Osteoblast (primary cell): ENCODE data around the gene UBE2K. TPM values are rescaled to one million over a fixed set of nuclear protein-coding genes. Genes with fewer than 3 reads are reported as not detected.
"Not testable (repeated sequence)": the region's sequence is repeated elsewhere in the genome, so short reads cannot be mapped to it uniquely, and the experiment has no call there.

ENCODE experiments used
- DNase-seq: peaks from one replicate; pipeline ENCODE4 v3.0.0; 2011; ENCODE audit warnings: low spot score, mixed read lengths; ENCODE audit not compliant: insufficient read length; ENCODE audit errors: missing footprints
- H2AFZ ChIP-seq: 2 replicates; pipeline ENCODE4 v1.6.0; 2011; ENCODE audit warnings: mild to moderate bottlenecking, low read length
- H3K27ac ChIP-seq: 2 replicates; pipeline ENCODE4 v1.5.1; 2011; ENCODE audit warnings: mild to moderate bottlenecking, low read depth, low read length, moderate library complexity
- H3K27me3 ChIP-seq: 2 replicates; pipeline ENCODE4 v1.6.0; 2012; ENCODE audit warnings: mild to moderate bottlenecking, control low read depth, inconsistent platforms, low read length, moderate library complexity; ENCODE audit not compliant: insufficient read depth
- H3K36me3 ChIP-seq: 2 replicates; pipeline ENCODE4 v1.5.1; 2011; ENCODE audit warnings: mild to moderate bottlenecking, low read length, control low read depth, moderate library complexity; ENCODE audit not compliant: insufficient read depth
- H3K4me1 ChIP-seq: 2 replicates; pipeline ENCODE4 v1.5.1; 2011; ENCODE audit warnings: mild to moderate bottlenecking, low read length, control low read depth, moderate library complexity; ENCODE audit not compliant: insufficient read depth
- H3K4me2 ChIP-seq: 2 replicates; pipeline ENCODE4 v1.6.0; 2011; ENCODE audit warnings: mild to moderate bottlenecking, low read length; ENCODE audit not compliant: insufficient read depth
- H3K4me3 ChIP-seq: fragments of 200-600 bp; sonication (generic); 3 replicates; pipeline ENCODE4 v1.5.1; 2012; ENCODE audit warnings: mild to moderate bottlenecking, low read length, inconsistent platforms; ENCODE audit not compliant: insufficient read depth
- H3K79me2 ChIP-seq: 2 replicates; pipeline ENCODE4 v1.6.0; 2012; ENCODE audit warnings: mild to moderate bottlenecking, low read length, control low read depth, inconsistent platforms; ENCODE audit not compliant: insufficient read depth
- H3K9me3 ChIP-seq: 2 replicates; pipeline ENCODE4 v1.5.1; 2011; ENCODE audit warnings: low read depth, low read length, control low read depth
- H4K20me1 ChIP-seq: 2 replicates; pipeline ENCODE4 v1.6.0; 2012; ENCODE audit warnings: mild to moderate bottlenecking, low read length, control low read depth; ENCODE audit not compliant: insufficient read depth
- CTCF ChIP-seq: IDR thresholded peaks from 2 replicates; pipeline ENCODE4 v1.5.1; 2011; ENCODE audit warnings: mild to moderate bottlenecking, low read depth, low read length, moderate library complexity; ENCODE audit errors: extremely low read depth
- total RNA-seq: library from RNA; depleted of rRNA; stranded (reverse); fragments of >200 nt; gene quantifications from 2 replicates; pipeline ENCODE4 v1.2.3, GENCODE V29; 2012

The UBE2K gene
- total RNA-seq, 1 donor = 19.2 TPM

- DNase-seq = no peak
- Histone ChIP-seq H3K27ac (no peak overlapping the region), H4K20me1 (peaks cover 51% of the 10 kb centered on the region), H3K9me3 (no peaks in the 10 kb centered on the region), H3K4me2 (no peak overlapping the region), H3K4me3 (no peak overlapping the region), H3K4me1 (peaks cover 18% of the 10 kb centered on the region), H3K27me3 (no peaks in the 10 kb centered on the region), H2AFZ (no peak overlapping the region), H3K79me2 (peaks cover 95% of the 10 kb centered on the region), H3K36me3 (peaks cover 3% of the 10 kb centered on the region)
- TF ChIP-seq CTCF = no peak
These were observed 18.4 kb downstream of the UBE2K start for GRCh38 chr4:39716356-39716755.

- not testable (repeated sequence) for H3K27me3 ChIP-seq, H3K4me2 ChIP-seq, H3K9me3 ChIP-seq, H3K36me3 ChIP-seq, DNase-seq, H3K4me3 ChIP-seq, H2AFZ ChIP-seq, H3K27ac ChIP-seq
- peaks cover 52% of the 10 kb centered on the region for H4K20me1 ChIP-seq
- H3K4me1 ChIP-seq = peaks cover 18% of the 10 kb centered on the region
- peaks cover 96% of the 10 kb centered on the region for H3K79me2 ChIP-seq
These were observed 19.8 kb downstream of the UBE2K start for GRCh38 chr4:39717743-39718142.

DNA sequence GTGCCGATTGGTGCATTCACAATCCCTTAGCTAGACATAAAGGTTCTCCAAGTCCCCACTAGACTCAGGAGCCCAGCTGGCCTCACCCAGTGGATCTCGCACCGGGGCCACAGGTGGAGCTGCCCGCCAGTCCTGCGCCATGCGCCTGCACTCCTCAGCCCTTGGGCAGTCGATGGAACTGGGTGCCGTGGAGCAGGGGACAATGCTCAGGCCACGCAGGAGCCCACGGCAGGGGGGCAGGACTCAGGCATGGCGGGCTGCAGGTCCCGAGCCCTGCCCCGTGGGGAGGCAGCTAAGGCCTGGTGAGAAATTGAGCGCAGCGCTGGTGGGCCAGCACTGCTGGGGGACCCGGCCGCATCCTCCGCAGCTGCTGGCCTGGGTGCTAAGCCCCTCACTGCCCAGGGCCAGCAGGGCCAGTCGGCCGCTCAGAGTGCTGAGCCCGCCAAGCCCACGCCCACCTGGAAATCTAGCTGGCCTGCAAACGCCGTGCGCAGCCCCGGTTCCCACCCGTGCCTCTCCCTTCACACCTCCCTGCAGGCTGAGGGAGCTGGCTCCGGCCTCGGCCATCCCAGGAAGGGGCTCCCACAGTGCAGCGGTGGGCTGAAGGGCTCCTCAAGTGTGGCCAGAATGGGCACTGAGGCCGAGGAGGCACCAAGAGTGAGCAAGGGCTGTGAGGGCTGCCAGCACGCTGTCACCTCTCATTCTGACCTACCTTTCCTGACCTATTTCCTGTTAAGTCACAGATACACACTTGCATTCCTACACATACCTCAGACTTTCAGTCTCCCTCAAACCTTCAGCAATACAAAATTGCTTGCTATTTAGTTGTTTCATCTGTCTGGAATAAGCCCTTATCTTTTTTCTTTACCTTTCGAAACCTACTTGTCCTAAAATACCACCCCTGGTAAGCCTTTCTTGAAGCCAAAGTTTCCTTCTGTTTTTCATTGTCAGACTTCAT, 20.7 kb downstream of the UBE2K start:
- no peak for TF ChIP-seq CTCF
- H3K27ac ChIP-seq = no peak overlapping the region
- H3K27me3 ChIP-seq = no peaks in the 10 kb centered on the region
- H3K36me3 ChIP-seq = peaks cover 4% of the 10 kb centered on the region
- no peaks in the 10 kb centered on the region for H3K9me3 ChIP-seq
- no peak overlapping the region for H2AFZ ChIP-seq
- H3K4me2 ChIP-seq = no peak overlapping the region
- H3K4me3 ChIP-seq = no peak overlapping the region
- H4K20me1 ChIP-seq = peaks cover 48% of the 10 kb centered on the region
- H3K4me1 ChIP-seq = peaks cover 10% of the 10 kb centered on the region
- peaks cover 96% of the 10 kb centered on the region for H3K79me2 ChIP-seq
- no peak for DNase-seq

DNA sequence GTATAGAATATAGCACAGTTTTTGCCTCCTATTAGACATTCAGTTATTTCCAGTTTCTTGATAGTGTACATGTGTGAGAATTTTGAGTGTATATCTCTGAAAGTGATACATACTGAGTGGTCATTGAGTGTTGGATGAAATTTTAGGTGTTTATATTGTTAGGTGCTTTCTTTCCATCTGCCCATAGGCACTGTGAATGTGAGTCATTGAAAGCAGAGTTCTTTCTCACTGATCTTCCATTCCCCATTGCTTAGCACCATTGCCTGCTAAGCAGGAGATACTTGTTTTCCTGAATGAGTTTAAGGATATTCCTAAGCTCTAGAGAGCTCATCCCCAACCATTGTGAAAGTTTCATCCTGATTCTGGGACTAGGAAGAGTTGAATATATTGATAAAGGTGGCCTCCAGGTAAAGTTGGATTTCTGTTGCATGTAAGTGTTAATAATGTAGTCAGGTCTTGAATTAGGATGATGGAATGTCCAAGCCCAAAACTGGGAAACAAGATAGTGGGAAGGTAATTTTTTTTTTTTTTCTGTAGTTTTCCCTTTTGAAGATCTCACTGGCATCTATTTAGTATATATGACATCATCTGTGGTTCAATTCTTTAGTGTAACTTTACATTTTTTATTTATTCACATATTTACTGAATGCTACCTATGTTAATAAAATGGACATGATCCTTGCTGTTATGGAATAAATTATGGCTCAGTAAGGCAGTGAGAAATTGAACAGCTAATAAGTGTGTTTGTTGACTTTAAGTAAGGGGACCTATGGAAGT, 22.1 kb downstream of the UBE2K start:
- H3K4me2 ChIP-seq = no peak overlapping the region
- TF ChIP-seq CTCF = no peak
- H3K27ac ChIP-seq = no peak overlapping the region
- DNase-seq = peak; percentile 81
- peaks cover 4% of the 10 kb centered on the region for H3K36me3 ChIP-seq
- H3K27me3 ChIP-seq = no peaks in the 10 kb centered on the region
- peaks cover 5% of the 10 kb centered on the region for H3K4me1 ChIP-seq
- peaks cover 99% of the 10 kb centered on the region for H3K79me2 ChIP-seq
- no peak overlapping the region for H2AFZ ChIP-seq
- H4K20me1 ChIP-seq = peaks cover 50% of the 10 kb centered on the region
- H3K4me3 ChIP-seq = no peak overlapping the region
- H3K9me3 ChIP-seq = no peaks in the 10 kb centered on the region

DNA sequence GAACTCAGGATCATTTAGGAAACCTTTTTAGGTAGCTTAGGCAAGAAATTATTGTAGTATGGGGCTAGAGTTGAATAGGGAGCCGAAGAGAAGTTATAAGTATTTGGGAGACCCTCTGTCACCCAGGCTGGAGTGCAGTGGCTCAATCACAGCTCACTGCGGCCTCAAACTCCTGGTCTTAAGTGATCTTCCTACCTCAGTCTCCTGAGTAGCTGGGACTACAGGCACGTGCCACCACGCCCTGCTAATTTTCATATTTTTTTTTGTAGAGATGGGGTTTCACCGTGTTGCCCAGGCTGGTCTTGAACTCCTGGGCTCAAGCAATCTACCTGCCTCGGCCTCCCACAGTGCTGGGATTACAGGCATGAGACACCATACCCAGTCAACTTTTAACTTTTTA, 23.3 kb downstream of the UBE2K start:
- DNase-seq, H3K27me3 ChIP-seq, H3K4me3 ChIP-seq, H3K9me3 ChIP-seq, H3K36me3 ChIP-seq, H3K4me2 ChIP-seq, H2AFZ ChIP-seq, H3K4me1 ChIP-seq, H3K27ac ChIP-seq: not testable (repeated sequence)
- Histone ChIP-seq H3K79me2 (peaks cover 100% of the 10 kb centered on the region), H4K20me1 (peaks cover 57% of the 10 kb centered on the region)
